GM23338 (cell line): ENCODE measurements around the gene GLB1L.

Experiments used
- CREB1 ChIP-seq: fragments of 250-450 bp; sonication (Bioruptor Pico); IDR thresholded peaks from 2 replicates; pipeline ENCODE4 v1.5.0; 2020; ENCODE audit warnings: low read depth, mild to moderate bottlenecking, moderate library complexity
- ETS1 ChIP-seq: IDR thresholded peaks from 2 replicates; pipeline ENCODE4 v1.6.1; 2016; ENCODE audit warnings: antibody characterized with exemption
- EZH2 ChIP-seq: fragments of 200-600 bp; sonication (generic); IDR thresholded peaks from one replicate; pipeline ENCODE4 v1.8.0; 2017; ENCODE audit warnings: antibody characterized with exemption, mild to moderate bottlenecking, low read depth; ENCODE audit not compliant: unreplicated experiment
- EZH2phosphoT487 ChIP-seq: fragments of 200-600 bp; sonication (generic); IDR thresholded peaks from one replicate; pipeline ENCODE4 v1.8.1; 2018; ENCODE audit warnings: antibody characterized with exemption; ENCODE audit not compliant: unreplicated experiment
- JUNB ChIP-seq: IDR thresholded peaks from one replicate; pipeline ENCODE4 v1.6.1; 2016; ENCODE audit warnings: antibody characterized with exemption; ENCODE audit not compliant: unreplicated experiment
- POLR2AphosphoS5 ChIP-seq: IDR thresholded peaks from 2 replicates; pipeline ENCODE4 v1.6.1; 2016; ENCODE audit warnings: antibody characterized with exemption, low read depth
- REST ChIP-seq: IDR thresholded peaks from one replicate; pipeline ENCODE4 v1.6.1; 2018; ENCODE audit warnings: antibody characterized with exemption; ENCODE audit not compliant: unreplicated experiment
- ZNF331 ChIP-seq: fragments of 250-450 bp; sonication (Bioruptor Pico); IDR thresholded peaks from 2 replicates; pipeline ENCODE4 v1.5.0; 2020; ENCODE audit warnings: low read depth, mild to moderate bottlenecking, moderate library complexity
- TF ChIP-seq, protein P1 (sequence below), 2 experiments: fragments of 200-600 bp in 1 of 2; sonication (generic) in 1 of 2; conservative IDR thresholded peaks; 2 replicates each; pipeline versions ENCODE4 v1.5.1 to v1.6.1; 2016 to 2017; ENCODE audit warnings: antibody characterized with exemption in 2 of 2, low read depth in 2 of 2, mild to moderate bottlenecking in 2 of 2, moderate library complexity in 1 of 2

DNA sequence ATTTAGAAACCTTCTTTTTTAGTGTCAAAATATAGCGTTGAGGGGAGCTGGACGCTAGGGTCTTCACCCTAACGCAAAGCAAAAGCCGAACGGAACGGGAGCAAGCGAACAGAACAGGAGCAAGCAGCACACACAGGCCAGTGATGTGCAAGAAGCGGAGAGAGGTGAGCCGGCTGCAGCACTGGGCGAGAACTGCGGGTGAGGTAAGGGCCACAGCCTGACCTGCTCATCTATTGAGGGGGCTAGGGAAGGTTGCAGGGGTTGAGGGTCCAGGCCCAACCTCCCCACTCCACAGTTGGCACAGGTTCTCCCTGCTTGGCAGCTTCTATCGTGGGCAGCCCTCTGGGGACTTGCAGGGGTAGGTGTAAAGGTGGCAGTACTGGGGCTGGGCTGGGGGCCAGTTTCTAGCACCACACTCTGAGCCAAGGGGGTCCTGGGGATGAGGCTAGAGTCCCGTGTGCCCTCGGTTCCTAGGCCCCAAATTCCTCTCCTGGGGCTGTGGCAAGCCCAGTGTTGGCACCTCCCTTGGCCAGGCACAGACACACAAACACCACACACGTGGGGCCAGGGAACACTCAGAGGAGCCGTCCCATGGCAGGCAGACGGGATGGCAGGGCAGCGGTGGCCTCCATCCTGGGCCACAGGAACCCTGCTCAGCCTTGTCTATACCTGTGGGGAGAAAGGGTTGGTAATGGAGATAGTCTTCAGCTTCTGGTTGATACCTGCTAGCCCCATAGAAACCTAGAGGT lies 25.3 kb downstream of the GLB1L start:
- TF ChIP-seq, protein P1, sequence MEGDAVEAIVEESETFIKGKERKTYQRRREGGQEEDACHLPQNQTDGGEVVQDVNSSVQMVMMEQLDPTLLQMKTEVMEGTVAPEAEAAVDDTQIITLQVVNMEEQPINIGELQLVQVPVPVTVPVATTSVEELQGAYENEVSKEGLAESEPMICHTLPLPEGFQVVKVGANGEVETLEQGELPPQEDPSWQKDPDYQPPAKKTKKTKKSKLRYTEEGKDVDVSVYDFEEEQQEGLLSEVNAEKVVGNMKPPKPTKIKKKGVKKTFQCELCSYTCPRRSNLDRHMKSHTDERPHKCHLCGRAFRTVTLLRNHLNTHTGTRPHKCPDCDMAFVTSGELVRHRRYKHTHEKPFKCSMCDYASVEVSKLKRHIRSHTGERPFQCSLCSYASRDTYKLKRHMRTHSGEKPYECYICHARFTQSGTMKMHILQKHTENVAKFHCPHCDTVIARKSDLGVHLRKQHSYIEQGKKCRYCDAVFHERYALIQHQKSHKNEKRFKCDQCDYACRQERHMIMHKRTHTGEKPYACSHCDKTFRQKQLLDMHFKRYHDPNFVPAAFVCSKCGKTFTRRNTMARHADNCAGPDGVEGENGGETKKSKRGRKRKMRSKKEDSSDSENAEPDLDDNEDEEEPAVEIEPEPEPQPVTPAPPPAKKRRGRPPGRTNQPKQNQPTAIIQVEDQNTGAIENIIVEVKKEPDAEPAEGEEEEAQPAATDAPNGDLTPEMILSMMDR (conservative IDR thresholded peaks at IDR 0.05; ENCODE audit: low read depth in 2 of 2): no peak
- TF ChIP-seq EZH2phosphoT487 (no peak), POLR2AphosphoS5 (no peak), REST (no peak), EZH2 (no peak), ETS1 (no peak), CREB1 (no peak), JUNB (no peak), ZNF331 (CRISPR knock-in tag) (no peak)
